GM12891 (cell line): Measurements from ENCODE around the gene LYZL6.
"Not testable (repeated sequence)": the region's sequence is repeated elsewhere in the genome, so short reads cannot be mapped to it uniquely, and the experiment has no call there.

Source experiments
- DNase-seq: peaks from one replicate; pipeline ENCODE4 v3.0.0; 2011; ENCODE audit warnings: low spot score; ENCODE audit not compliant: insufficient read length
- FAIRE-seq: peaks from 2 replicates; lab custom pipeline; 2011; peaks lifted over from hg19 to GRCh38; lab: Jason Lieb, UNC
- PAX5 ChIP-seq: IDR thresholded peaks from 2 replicates; pipeline ENCODE4 v1.6.1; 2011; ENCODE audit warnings: low read length, moderate library complexity, mild to moderate bottlenecking; ENCODE audit not compliant: insufficient read depth, severe bottlenecking
- POLR2A ChIP-seq: IDR thresholded peaks from 2 replicates; pipeline ENCODE4 v1.6.1; 2011; ENCODE audit warnings: low read depth, low read length, control low read depth
- POLR2AphosphoS5 ChIP-seq: IDR thresholded peaks from 2 replicates; pipeline ENCODE4 v1.6.1; 2011; ENCODE audit warnings: low read depth, low read length, control low read depth
- POU2F2 ChIP-seq: IDR thresholded peaks from 2 replicates; pipeline ENCODE4 v1.6.1; 2011; ENCODE audit warnings: low read depth, mild to moderate bottlenecking, control low read depth, low read length, moderate library complexity
- SPI1 ChIP-seq: IDR thresholded peaks from 2 replicates; pipeline ENCODE4 v1.6.1; 2011; ENCODE audit warnings: low read depth, low read length, control low read depth
- TAF1 ChIP-seq: IDR thresholded peaks from 2 replicates; pipeline ENCODE4 v1.6.1; 2011; ENCODE audit warnings: low read depth, low read length, control low read depth

Gene LYZL6

GRCh38 chr17:35909408-35909807, 34.1 kb downstream of the LYZL6 start:
- DNase-seq (no peak), FAIRE-seq (no peak)
- TF ChIP-seq POLR2A (no peak), POU2F2 (no peak), POLR2AphosphoS5 (no peak), SPI1 (no peak), TAF1 (no peak), PAX5 (no peak)

DNA sequence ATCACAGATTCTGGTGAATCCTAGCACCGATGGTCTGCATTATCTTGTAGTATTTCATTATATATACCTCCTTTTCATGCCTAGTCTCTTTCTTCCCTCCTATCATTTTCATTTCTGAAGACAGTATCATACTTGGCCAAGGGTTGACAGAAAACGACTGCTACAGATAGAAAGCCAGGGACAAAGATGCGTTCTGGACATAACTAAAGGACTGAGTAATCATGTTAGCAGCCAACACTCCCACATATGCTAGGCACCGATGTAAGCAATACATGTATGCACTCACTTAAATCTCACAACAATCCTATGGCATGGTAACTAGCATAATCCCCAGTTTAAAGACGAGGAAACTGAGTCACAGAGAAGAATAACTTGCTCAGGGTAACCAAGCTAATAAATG, 35.8 kb downstream of the LYZL6 start:
- DNase-seq (no peak), FAIRE-seq (no peak)
- TF ChIP-seq POU2F2 (no peak), TAF1 (no peak), POLR2A (no peak), POLR2AphosphoS5 (no peak), PAX5 (no peak), SPI1 (no peak)

GRCh38 chr17:35906926-35907637, 36.4 kb downstream of the LYZL6 start:
- DNase-seq (no peak), FAIRE-seq (no peak)
- TF ChIP-seq POLR2A: no peak
- no peak for TF ChIP-seq POLR2AphosphoS5
- TF ChIP-seq POU2F2: no peak
- no peak for TF ChIP-seq TAF1
- no peak for TF ChIP-seq SPI1

GRCh38 chr17:35906191-35906925, 37.2 kb downstream of the LYZL6 start:
- FAIRE-seq (no peak), DNase-seq (no peak)
- TF ChIP-seq POU2F2 (no peak), SPI1 (no peak), PAX5 (no peak), POLR2A (no peak), POLR2AphosphoS5 (no peak), TAF1 (no peak)

GRCh38 chr17:35903451-35903850, 40.1 kb downstream of the LYZL6 start:
- FAIRE-seq (no peak), DNase-seq (no peak)
- TF ChIP-seq TAF1: no peak

DNA sequence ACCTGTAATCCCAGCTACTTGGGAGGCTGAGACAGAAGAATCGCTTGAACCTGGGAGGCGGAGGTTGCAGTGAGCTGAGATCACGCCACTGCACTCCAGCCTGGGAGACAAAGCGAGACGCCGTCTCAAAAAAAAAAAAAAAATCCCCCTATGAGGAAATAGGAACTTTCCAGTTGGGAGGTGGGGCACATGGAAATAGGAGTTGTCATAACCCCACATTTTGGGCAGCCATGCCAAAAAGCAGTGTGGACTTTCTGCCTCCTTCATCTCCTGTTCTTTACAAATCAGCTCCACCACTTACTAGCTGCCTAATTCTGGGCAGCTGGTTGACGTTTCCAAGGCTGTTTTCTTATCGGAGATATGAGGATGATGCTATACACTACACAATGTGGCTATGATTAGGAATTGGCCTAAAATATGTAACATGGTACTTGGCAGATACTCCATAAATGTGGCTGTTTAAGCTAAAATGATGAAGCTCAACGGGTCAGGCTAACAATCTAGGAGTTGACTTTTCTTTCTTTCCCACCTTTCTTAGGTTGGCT, 41.8 kb downstream of the LYZL6 start:
- no peak for TF ChIP-seq POLR2AphosphoS5
- no peak for TF ChIP-seq TAF1
- TF ChIP-seq SPI1: no peak
- TF ChIP-seq PAX5: no peak
- no peak for TF ChIP-seq POU2F2
- no peak for TF ChIP-seq POLR2A
- FAIRE-seq (no peak), DNase-seq (no peak)

DNA sequence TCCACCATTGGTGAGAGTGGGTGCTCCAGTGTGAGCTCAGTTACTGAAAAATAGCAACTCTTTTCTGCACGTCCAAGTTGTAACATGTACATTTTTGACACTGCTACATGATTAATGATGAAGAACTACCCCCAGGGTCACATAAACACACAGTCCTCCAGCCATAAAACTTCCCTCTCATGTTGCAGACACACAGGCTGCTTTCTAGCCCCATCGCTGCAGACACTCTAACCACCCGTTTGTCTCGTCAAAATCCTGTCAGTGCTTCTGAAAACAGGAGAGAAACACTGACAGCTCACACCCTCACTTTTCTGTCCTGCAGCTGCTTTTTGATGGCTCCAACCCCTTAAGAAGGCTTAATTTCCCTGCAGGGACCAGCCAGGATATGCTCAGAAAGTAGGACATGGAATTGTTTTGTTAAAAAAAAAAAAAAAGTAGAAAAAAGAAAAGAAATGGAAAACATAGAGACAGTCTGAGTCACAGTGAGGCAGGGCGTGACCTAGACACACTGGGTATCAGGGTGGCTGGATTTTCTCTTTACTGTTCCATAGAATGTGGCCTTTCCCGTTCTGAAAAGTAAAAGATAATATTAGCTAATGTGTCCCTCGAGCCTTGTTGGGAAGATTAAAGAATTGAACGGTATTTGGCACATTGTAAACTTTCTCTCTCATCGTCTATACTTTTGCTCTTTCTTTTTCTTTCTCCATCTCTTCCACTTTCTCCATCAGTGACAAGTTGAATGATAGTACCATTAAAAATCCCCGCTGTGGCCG, 42.6 kb downstream of the LYZL6 start:
- no peak for DNase-seq
- TF ChIP-seq POU2F2 (no peak), POLR2A (no peak), TAF1 (no peak), SPI1 (no peak), POLR2AphosphoS5 (no peak), PAX5 (no peak)
- no peak for FAIRE-seq

- no peak for DNase-seq
- TF ChIP-seq POLR2A (no peak), SPI1 (no peak), PAX5 (no peak), POU2F2 (no peak), POLR2AphosphoS5 (no peak)
- no peak for FAIRE-seq
Observed at GRCh38 chr17:35900280-35900679, 43.2 kb downstream of the LYZL6 start.

DNA sequence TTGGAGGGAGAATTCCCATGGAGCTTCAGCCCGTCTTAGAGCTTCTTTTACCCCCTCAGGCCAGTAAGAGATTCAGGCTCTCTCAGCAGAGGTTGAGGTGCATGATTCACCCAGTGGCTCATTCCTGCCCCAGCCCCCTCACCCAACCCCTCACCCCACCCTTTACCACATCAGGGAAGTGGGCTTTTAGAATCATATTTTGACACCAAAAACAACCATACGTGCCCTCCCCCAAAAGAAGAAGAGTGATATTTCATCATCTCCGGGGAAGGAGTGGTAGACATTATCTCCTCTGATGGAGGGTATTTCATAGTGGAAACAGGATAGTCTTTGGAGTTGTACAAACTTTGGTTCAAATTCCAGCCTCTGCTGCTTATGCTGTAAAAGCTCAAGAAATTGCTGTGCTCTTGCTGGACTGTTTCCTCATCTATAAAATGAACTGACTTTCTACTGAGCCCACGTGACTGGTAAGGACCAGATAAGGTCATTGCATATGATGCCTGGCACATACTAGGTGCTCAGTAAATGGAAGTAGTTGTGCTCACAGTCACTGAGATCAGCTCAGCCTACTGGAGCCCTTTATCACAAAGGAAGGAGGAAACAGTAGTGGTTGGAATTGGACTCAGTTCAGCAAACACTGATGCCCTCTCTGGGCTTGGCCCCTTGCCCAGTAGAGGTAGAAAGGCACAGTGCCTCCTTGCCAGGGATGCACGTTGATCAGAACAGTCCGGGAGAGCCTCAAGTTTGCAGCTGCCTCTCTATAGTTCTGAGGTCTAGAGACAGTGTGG, 45.0 kb downstream of the LYZL6 start:
- no peak for DNase-seq
- FAIRE-seq: no peak
- TF ChIP-seq POU2F2 (no peak), TAF1 (no peak), POLR2A (no peak), POLR2AphosphoS5 (no peak), PAX5 (no peak), SPI1 (no peak)

DNA sequence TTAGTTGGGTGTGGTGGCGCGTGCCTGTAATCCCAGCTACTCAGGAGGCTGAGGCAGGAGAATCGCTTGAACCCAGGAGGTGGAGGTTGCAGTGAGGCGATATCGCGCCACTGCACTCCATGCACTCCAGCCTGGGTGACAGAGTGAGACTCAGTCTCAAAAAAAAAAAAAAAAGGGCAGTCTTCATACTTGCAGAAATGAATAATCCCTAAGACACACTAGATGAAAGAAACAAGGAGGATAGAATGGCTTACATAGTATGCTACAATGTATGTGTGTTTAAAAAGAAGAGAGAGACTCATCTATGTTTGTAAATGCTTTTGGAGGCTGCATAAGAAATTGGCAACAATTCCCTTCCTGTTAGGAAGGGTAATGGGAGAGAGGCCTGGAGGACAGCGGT, 45.7 kb downstream of the LYZL6 start:
- FAIRE-seq, DNase-seq: not testable (repeated sequence)
